DMS 273 (cell line): ENCODE data around the gene PIGZ.
"Not testable (repeated sequence)": the region's sequence is repeated elsewhere in the genome, so short reads cannot be mapped to it uniquely, and the experiment has no call there.

ENCODE experiments used
- DNase-seq: peaks from one replicate; lab custom pipeline; 2025; ENCODE audit not compliant: unreplicated experiment; lab: John Stamatoyannopoulos, UW

PIGZ gene

GRCh38 chr3:196949750-196950149, 18.9 kb downstream of the PIGZ start:
- DNase-seq, result no peak

- DNase-seq, result no peak
Measured at GRCh38 chr3:196949285-196949619, 19.4 kb downstream of the PIGZ start.

GRCh38 chr3:196948442-196949284, 20.0 kb downstream of the PIGZ start:
- DNase-seq, result peak; percentile 69

GRCh38 chr3:196947860-196948441, 20.7 kb downstream of the PIGZ start:
- no peak for DNase-seq

GRCh38 chr3:196947136-196947859, 21.3 kb downstream of the PIGZ start:
- peak; percentile 44 for DNase-seq

- DNase-seq, result not testable (repeated sequence)
Measured at GRCh38 chr3:196944037-196944790, 24.4 kb downstream of the PIGZ start.

- peak; percentile 64 for DNase-seq
Measured at GRCh38 chr3:196942915-196943277, 25.7 kb downstream of the PIGZ start.

GRCh38 chr3:196942226-196942914, 26.3 kb downstream of the PIGZ start, which contains the start of gene NCBP2:
NCBP2 (minus strand) TSS chr3:196942528; CDS start chr3:196942503, 25 bp downstream.
- DNase-seq, result peak; percentile 100

GRCh38 chr3:196941729-196942225, 26.9 kb downstream of the PIGZ start:
- peak; percentile 94 for DNase-seq

- peak; percentile 42 for DNase-seq
Measured at GRCh38 chr3:196938576-196938975, 30.1 kb downstream of the PIGZ start.

- DNase-seq, result no peak
Measured at GRCh38 chr3:196938124-196938523, 30.5 kb downstream of the PIGZ start.

- no peak for DNase-seq
Measured at GRCh38 chr3:196936288-196936687, 32.3 kb downstream of the PIGZ start.

- no peak for DNase-seq
Measured at GRCh38 chr3:196932600-196932999, 36.0 kb downstream of the PIGZ start.

GRCh38 chr3:196931828-196932587, 36.6 kb downstream of the PIGZ start:
- DNase-seq, result no peak

- DNase-seq, result no peak
Measured at GRCh38 chr3:196931157-196931556, 37.5 kb downstream of the PIGZ start.

- DNase-seq, result no peak
Measured at GRCh38 chr3:196927571-196928453, 40.8 kb downstream of the PIGZ start.

GRCh38 chr3:196920733-196921132, 47.9 kb downstream of the PIGZ start:
- no peak for DNase-seq

GRCh38 chr3:196918968-196919367, 49.7 kb downstream of the PIGZ start:
- DNase-seq, result no peak

- no peak for DNase-seq
Measured at GRCh38 chr3:196916995-196917394, 51.6 kb downstream of the PIGZ start.
